ENCODE measurements around the gene MOCOS. TPM values are rescaled to one million over a fixed set of nuclear protein-coding genes. Genes with fewer than 3 reads are reported as not detected.

MOCOS gene
- total RNA-seq, 1 experiment from 2014 or later: 12.1 TPM

- no peaks in the 10 kb centered on the region for H3K9me3 ChIP-seq (ENCODE audit: control insufficient read depth in 1 of 2, insufficient read depth in 1 of 2, low read depth in 1 of 2, low read length in 2 of 2)
- H3K79me2 ChIP-seq (ENCODE audit: insufficient read depth, low read length): peaks cover 12% of the 10 kb centered on the region
- H3K4me2 ChIP-seq (ENCODE audit: low read length): no peak overlapping the region
- H4K20me1 ChIP-seq (ENCODE audit: insufficient read depth): no peaks in the 10 kb centered on the region
- intact Hi-C loops (cut with micrococcal nuclease): no loop called here
- TF ChIP-seq SP1 (IDR thresholded peaks at IDR 0.05; ENCODE audit: low read depth): no peak
- TF ChIP-seq EZH2 (IDR thresholded peaks at IDR 0.05): no peak
- TF ChIP-seq TCF7L2 (IDR thresholded peaks at IDR 0.05; ENCODE audit: borderline replicate concordance, extremely low read depth, insufficient read depth, insufficient read length): no peak
- no peak for TF ChIP-seq ELF1 (IDR thresholded peaks at IDR 0.05; ENCODE audit: borderline replicate concordance, low read depth)
- H3K4me3 ChIP-seq (replicated peaks in 1 of 2; ENCODE audit: low read depth in 1 of 2, low read length in 2 of 2): no peak overlapping the region
- H2AFZ ChIP-seq (ENCODE audit: low read depth, low read length, poor library complexity, severe bottlenecking): no peak overlapping the region
- POLR2A ChIA-PET: no interaction called here
- no peak overlapping the region for H3K27ac ChIP-seq (ENCODE audit: low read depth, low read length)
- RAD21 ChIA-PET (ENCODE audit: low non-redundant PET in 1 of 2, low total read pairs in 2 of 2, uncharacterized antibody in 2 of 2, unreplicated experiment in 2 of 2): no interaction called here
- H3K9me2 ChIP-seq (ENCODE audit: insufficient read depth): no peaks in the 10 kb centered on the region
- CTCF ChIA-PET: no interaction called here
- no peaks in the 10 kb centered on the region for H3K4me1 ChIP-seq (ENCODE audit: control insufficient read depth in 1 of 2, insufficient read depth in 2 of 2, low read length in 2 of 2)
- H3K36me3 ChIP-seq (ENCODE audit: control insufficient read depth in 1 of 2, insufficient read depth in 2 of 2, low read length in 2 of 2): peaks cover 64 to 69% of the 10 kb centered on the region in 2 experiments
- no peak for DNase-seq (ENCODE audit: low read depth, low spot score)
- no peak for ATAC-seq
- BruUV-seq (replicated peaks): no TSS peak
- no peak overlapping the region for H3K9ac ChIP-seq (ENCODE audit: low read length)
- H3K27me3 ChIP-seq (ENCODE audit: insufficient read depth, low read length): no peaks in the 10 kb centered on the region
These were observed 29.9 kb upstream of the MOCOS start for GRCh38 chr18:36157441-36157840.

- ChIA-PET CTCF (no interaction called here), RAD21 (ENCODE audit: low non-redundant PET in 1 of 2, low total read pairs in 2 of 2, uncharacterized antibody in 2 of 2, unreplicated experiment in 2 of 2) (no interaction called here), POLR2A (no interaction called here)
- H3K9ac ChIP-seq (ENCODE audit: low read length): no peak overlapping the region
- intact Hi-C loops (cut with micrococcal nuclease): no loop called here
- H3K4me3 ChIP-seq (replicated peaks in 1 of 2; ENCODE audit: low read depth in 1 of 2, low read length in 2 of 2): no peak overlapping the region
- no TSS peak for BruUV-seq (replicated peaks)
- H3K9me2 ChIP-seq (ENCODE audit: insufficient read depth): no peaks in the 10 kb centered on the region
- H3K27ac ChIP-seq (ENCODE audit: low read depth, low read length): no peak overlapping the region
- no peaks in the 10 kb centered on the region for H4K20me1 ChIP-seq (ENCODE audit: insufficient read depth)
- no peak overlapping the region for H2AFZ ChIP-seq (ENCODE audit: low read depth, low read length, poor library complexity, severe bottlenecking)
- DNase-seq (ENCODE audit: low read depth, low spot score) (no peak), ATAC-seq (no peak)
- H3K27me3 ChIP-seq (ENCODE audit: insufficient read depth, low read length): no peaks in the 10 kb centered on the region
- H3K9me3 ChIP-seq (ENCODE audit: control insufficient read depth in 1 of 2, insufficient read depth in 1 of 2, low read depth in 1 of 2, low read length in 2 of 2): no peaks in the 10 kb centered on the region
- H3K4me2 ChIP-seq (ENCODE audit: low read length): no peak overlapping the region
- no peaks in the 10 kb centered on the region for H3K4me1 ChIP-seq (ENCODE audit: control insufficient read depth in 1 of 2, insufficient read depth in 2 of 2, low read length in 2 of 2)
- H3K36me3 ChIP-seq (ENCODE audit: control insufficient read depth in 1 of 2, insufficient read depth in 2 of 2, low read length in 2 of 2): peaks cover 65% of the 10 kb centered on the region in 2 experiments
- peaks cover 20% of the 10 kb centered on the region for H3K79me2 ChIP-seq (ENCODE audit: insufficient read depth, low read length)
- TF ChIP-seq POLR2AphosphoS5 (IDR thresholded peaks at IDR 0.05; ENCODE audit: low read depth, low read length) (no peak), ELF1 (IDR thresholded peaks at IDR 0.05; ENCODE audit: borderline replicate concordance, low read depth) (no peak), EZH2 (IDR thresholded peaks at IDR 0.05) (no peak), ATF3 (IDR thresholded peaks at IDR 0.05) (no peak), POLR2A (IDR thresholded peaks at IDR 0.05; ENCODE audit: borderline replicate concordance, extremely low read depth, insufficient read depth, insufficient read length) (no peak), SRF (IDR thresholded peaks at IDR 0.05; ENCODE audit: low read depth) (no peak), ZNF274 (IDR thresholded peaks at IDR 0.05; ENCODE audit: low read depth, low read length) (no peak), CEBPB (IDR thresholded peaks at IDR 0.05; ENCODE audit: low read depth) (no peak), REST (IDR thresholded peaks at IDR 0.05; ENCODE audit: low read depth) (no peak), ZFX (IDR thresholded peaks at IDR 0.05) (no peak), SIN3A (IDR thresholded peaks at IDR 0.05; ENCODE audit: low read depth) (no peak), JUND (IDR thresholded peaks at IDR 0.05) (no peak), FOSL1 (IDR thresholded peaks at IDR 0.05; ENCODE audit: low read depth) (no peak), ZBTB33 (IDR thresholded peaks at IDR 0.05; ENCODE audit: extremely low read depth, insufficient replicate concordance, low read length) (no peak), RAD21 (IDR thresholded peaks at IDR 0.05; ENCODE audit: low read depth) (no peak)
These were observed 28.9 kb upstream of the MOCOS start for GRCh38 chr18:36158266-36158867.
